SK-N-MC (cell line): ENCODE results near the gene TPH1.

Experiments
- EZH2 ChIP-seq: fragments of 200-600 bp; sonication (generic); IDR thresholded peaks from one replicate; pipeline ENCODE4 v1.6.1; 2017; ENCODE audit warnings: antibody characterized with exemption
- POLR2AphosphoS5 ChIP-seq: IDR thresholded peaks from 2 replicates; pipeline ENCODE4 v1.6.1; 2012; ENCODE audit warnings: mild to moderate bottlenecking, low read depth, low read length, borderline replicate concordance

DNA sequence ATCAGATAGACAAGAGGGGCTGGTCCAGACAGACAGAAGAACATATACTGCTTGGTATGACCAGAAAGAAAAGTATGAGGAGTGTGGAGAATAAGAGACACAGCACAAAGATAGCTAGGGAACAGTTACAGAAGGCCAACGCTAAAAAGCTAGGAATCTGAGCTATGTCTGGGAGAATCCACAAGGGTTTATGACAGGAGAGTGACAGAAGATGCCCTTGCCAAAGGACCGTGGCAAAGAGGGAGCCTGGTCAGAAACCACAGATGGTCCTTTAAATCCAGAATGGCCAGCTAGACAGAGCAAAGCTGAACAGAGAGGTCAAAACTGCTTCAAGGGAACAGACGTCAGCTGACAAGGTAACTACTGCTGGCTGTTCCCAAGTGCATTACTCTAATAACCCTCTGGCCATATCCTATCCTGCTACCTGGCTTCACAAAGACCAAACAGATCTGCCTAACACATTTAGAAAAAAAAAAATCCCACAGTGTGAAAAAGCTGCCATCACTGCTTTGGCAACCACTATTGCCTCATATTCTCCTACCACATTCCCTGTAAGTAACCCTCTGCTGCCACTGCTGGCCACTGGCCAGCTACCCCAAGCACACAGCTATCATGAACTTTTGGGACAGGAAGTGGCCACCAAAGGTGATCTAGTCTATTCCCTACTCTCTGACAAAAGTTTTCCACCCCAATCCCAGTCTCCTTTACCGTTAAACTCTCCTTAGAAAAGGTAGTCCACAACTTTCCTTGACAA lies 40.5 kb downstream of the TPH1 start:
- TF ChIP-seq POLR2AphosphoS5, result no peak
- no peak for TF ChIP-seq EZH2
